Lung (tissue), 12 donors: ENCODE results near the gene ENHO. TPM values are rescaled to one million over a fixed set of nuclear protein-coding genes. Genes with fewer than 3 reads are reported as not detected.

Experiments used
- ATAC-seq: fragments of 200-7000 bp; cut with Tn5 transposase; one replicate; pipeline ENCODE4 v1.9.1; 2020; ENCODE audit warnings: moderate number of reproducible peaks; ENCODE audit not compliant: insufficient read depth, low FRiP score
- DNase-seq, 3 donors: peaks; one replicate each; pipeline ENCODE4 v3.0.0-alpha.2; 2013 to 2017
- H3K27ac ChIP-seq, 2 donors: one replicate each; pipeline ENCODE4 v1.5.1; 2013; ENCODE audit warnings: mild to moderate bottlenecking in 2 of 2, moderate library complexity in 2 of 2, control low read depth in 1 of 2, inconsistent platforms in 1 of 2, low read depth in 1 of 2, low read length in 1 of 2
- H3K27me3 ChIP-seq, 3 donors: one replicate each; pipeline ENCODE4 v1.5.1; 2013; ENCODE audit warnings: low read length in 2 of 3; ENCODE audit not compliant: control insufficient read depth in 3 of 3, insufficient read depth in 3 of 3
- H3K36me3 ChIP-seq, 4 donors: one replicate each; pipeline ENCODE4 v1.5.1; 2013; ENCODE audit warnings: low read length in 4 of 4, mild to moderate bottlenecking in 1 of 4, moderate library complexity in 1 of 4; ENCODE audit not compliant: control insufficient read depth in 4 of 4, insufficient read depth in 4 of 4
- H3K4me1 ChIP-seq, 5 donors: one replicate each; pipeline ENCODE4 v1.5.1; 2013; ENCODE audit warnings: low read length in 5 of 5, mild to moderate bottlenecking in 2 of 5, moderate library complexity in 1 of 5; ENCODE audit not compliant: control insufficient read depth in 5 of 5, insufficient read depth in 5 of 5
- H3K4me3 ChIP-seq: one replicate; pipeline ENCODE4 v1.5.1; 2013; ENCODE audit warnings: mild to moderate bottlenecking, control low read depth, moderate library complexity
- H3K9ac ChIP-seq, 2 donors: one replicate each; pipeline ENCODE4 v1.5.1; 2013; ENCODE audit warnings: low read length in 2 of 2, control low read depth in 1 of 2; ENCODE audit not compliant: insufficient read depth in 1 of 2
- H3K9me3 ChIP-seq, 4 donors: one replicate each; pipeline ENCODE4 v1.5.1; 2013; ENCODE audit warnings: low read length in 3 of 4, mild to moderate bottlenecking in 1 of 4, moderate library complexity in 1 of 4; ENCODE audit not compliant: control insufficient read depth in 4 of 4, insufficient read depth in 3 of 4
- WGBS, 2 donors: extraction: QIAGEN DNeasy Blood & Tissue Kit; methylation state at CpG; one replicate each; pipeline ENCODE4 v1.1.7; 2013; 5-methylcytosine and 5-hydroxymethylcytosine counted together
- polyA plus RNA-seq, 2 donors: library from polyadenylated mRNA; stranded (reverse); fragments of 200-250 nt; gene quantifications; one replicate each; pipeline ENCODE4 v1.2.1, GENCODE V29; 2013
- total RNA-seq, 2 donors: library from RNA; depleted of rRNA in 1 of 2; stranded (reverse); fragments of >200 nt in 1 of 2; gene quantifications; one replicate each; pipeline ENCODE4 v1.2.1, GENCODE V29; 2014 to 2021
- TF ChIP-seq, protein P1 (sequence below): IDR thresholded peaks from 2 replicates; pipeline ENCODE4 v1.5.1; 2012; ENCODE audit warnings: mild to moderate bottlenecking; ENCODE audit errors: control extremely low read depth, extremely low read depth
- donor health status: control.
- donor health status: control.
- donor health status: Bipolar disorder and iron deficiency.
- donor health status: healthy.
- donor health status: DM: yes; HTN: yes; CAD: no.

Gene ENHO
- total and polyA plus RNA-seq, 4 donors: 0.29 to 1.4 (median 0.70) TPM

DNA sequence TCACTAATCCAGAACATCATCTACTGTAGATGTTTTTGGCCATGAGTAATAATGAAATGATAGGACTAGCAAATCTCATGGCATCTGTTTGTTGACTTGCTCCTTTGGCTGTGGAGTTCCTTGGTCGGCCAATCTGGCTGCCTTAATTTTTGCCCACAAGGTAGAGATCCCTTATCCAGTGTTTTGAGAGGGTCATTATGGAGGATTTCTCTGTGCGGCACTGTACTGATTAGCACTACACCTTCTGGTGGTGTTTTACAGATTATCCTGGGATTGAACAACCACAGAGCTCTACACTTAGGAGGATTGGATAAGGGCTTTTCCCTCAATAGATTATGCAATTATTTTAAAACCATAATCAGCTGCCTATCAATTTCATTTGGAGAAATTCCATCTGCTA lies 3.2 kb upstream of the ENHO start:
- WGBS, 2 donors: 84 to 95% methylated on average over 2 of the region's 2 CpGs
- H3K36me3 ChIP-seq: no peaks in the 10 kb centered on the region
- peaks cover 0 to 7% (median 3%) of the 10 kb centered on the region in 5 donors for H3K4me1 ChIP-seq
- H3K27me3 ChIP-seq: peaks cover 0 to 25% (median 7%) of the 10 kb centered on the region in 3 donors
- no peak overlapping the region for H3K4me3 ChIP-seq
- TF ChIP-seq, protein P1, sequence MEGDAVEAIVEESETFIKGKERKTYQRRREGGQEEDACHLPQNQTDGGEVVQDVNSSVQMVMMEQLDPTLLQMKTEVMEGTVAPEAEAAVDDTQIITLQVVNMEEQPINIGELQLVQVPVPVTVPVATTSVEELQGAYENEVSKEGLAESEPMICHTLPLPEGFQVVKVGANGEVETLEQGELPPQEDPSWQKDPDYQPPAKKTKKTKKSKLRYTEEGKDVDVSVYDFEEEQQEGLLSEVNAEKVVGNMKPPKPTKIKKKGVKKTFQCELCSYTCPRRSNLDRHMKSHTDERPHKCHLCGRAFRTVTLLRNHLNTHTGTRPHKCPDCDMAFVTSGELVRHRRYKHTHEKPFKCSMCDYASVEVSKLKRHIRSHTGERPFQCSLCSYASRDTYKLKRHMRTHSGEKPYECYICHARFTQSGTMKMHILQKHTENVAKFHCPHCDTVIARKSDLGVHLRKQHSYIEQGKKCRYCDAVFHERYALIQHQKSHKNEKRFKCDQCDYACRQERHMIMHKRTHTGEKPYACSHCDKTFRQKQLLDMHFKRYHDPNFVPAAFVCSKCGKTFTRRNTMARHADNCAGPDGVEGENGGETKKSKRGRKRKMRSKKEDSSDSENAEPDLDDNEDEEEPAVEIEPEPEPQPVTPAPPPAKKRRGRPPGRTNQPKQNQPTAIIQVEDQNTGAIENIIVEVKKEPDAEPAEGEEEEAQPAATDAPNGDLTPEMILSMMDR: no peak
- H3K27ac ChIP-seq: no peak overlapping the region
- ATAC-seq: no peak
- H3K9ac ChIP-seq: no peak overlapping the region
- DNase-seq: no peak
- no peaks in the 10 kb centered on the region for H3K9me3 ChIP-seq

DNA sequence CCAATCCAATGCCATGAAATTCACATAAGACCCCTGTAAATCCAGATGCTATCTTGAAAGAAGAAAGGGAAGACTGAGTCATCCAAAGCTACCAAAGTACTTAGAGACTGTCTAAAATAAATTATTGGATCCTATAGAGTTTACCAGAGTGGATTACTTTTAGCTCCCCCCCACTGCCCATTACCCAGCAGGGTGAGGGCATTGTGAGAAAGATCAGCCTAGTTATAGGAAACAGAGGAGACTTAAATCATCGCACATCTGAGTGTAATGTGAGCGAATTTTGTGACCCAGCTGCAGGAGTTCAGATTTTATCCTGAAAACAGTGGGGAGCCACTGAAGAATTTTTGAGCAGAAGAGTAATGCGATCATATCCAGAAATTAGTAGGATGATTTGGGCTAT lies 1.6 kb upstream of the ENHO start:
- Histone ChIP-seq H3K9me3 (no peaks in the 10 kb centered on the region), H3K27me3 (peaks cover 0 to 25% (median 7%) of the 10 kb centered on the region in 3 donors), H3K4me1 (peaks cover 0 to 7% (median 3%) of the 10 kb centered on the region in 5 donors), H3K9ac (no peak overlapping the region), H3K27ac (no peak overlapping the region), H3K36me3 (no peaks in the 10 kb centered on the region), H3K4me3 (no peak overlapping the region)
- TF ChIP-seq, protein P1: no peak
- no peak for DNase-seq
- 88 to 95% methylated on average over 3 of the region's 3 CpGs for WGBS, 2 donors
- no peak for ATAC-seq

DNA sequence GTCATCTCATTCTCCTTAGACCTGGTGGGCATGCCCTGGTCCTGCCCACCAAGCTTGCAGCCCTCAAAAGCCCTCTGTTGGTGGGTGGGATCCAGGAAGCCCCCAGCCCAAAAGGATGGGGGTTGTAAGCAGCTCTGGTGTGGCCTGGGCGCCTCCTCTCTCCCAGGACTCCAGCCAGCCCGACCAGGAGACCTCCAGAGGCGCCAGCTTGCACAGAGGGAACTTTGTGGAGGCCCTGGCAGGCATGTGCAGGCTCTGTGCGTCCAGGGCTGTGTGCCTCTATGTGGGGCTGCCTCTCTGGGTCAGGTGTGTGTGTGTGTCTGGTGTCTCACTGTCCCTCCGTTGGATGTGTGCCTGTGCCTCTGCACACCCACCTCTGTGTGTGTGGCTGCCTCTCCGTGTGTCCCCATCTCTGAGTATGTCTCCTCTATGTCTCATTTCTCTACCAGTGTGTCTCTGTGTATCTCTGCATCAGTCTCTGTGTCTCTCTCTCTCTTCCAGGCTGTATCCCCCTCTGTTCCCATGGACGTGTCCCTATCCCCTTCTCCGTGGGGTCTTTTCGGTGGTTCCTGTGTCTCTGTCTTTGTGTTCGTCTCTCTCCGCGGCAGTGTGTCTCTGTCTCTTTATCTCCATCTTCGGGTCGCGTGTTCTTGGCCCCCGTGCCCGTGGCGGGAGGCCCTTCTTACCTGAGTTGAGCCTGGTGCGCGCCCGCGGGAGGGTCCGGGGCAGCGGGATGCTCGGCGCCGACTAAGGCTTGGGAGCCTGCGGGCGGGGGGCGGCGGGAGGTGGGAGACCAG lies 501 bp downstream of the ENHO start:
- WGBS, 2 donors: 21 to 27% methylated on average over 28 to 31 of the region's 31 CpGs
- Histone ChIP-seq H3K4me3 (peak overlapping the region; percentile 25), H3K4me1 (peaks cover 0 to 7% (median 3%) of the 10 kb centered on the region in 5 donors), H3K27ac (no peak overlapping the region), H3K9me3 (no peaks in the 10 kb centered on the region), H3K27me3 (peaks cover 0 to 25% (median 7%) of the 10 kb centered on the region in 3 donors), H3K36me3 (no peaks in the 10 kb centered on the region), H3K9ac (peak overlapping the region; percentile 34 to 55)
- TF ChIP-seq, protein P1: no peak
- peak in 1 of 3 donors; percentile 4 for DNase-seq
- no peak for ATAC-seq
